ENCODE results near the gene CAMK2A.

Gene CAMK2A

DNA sequence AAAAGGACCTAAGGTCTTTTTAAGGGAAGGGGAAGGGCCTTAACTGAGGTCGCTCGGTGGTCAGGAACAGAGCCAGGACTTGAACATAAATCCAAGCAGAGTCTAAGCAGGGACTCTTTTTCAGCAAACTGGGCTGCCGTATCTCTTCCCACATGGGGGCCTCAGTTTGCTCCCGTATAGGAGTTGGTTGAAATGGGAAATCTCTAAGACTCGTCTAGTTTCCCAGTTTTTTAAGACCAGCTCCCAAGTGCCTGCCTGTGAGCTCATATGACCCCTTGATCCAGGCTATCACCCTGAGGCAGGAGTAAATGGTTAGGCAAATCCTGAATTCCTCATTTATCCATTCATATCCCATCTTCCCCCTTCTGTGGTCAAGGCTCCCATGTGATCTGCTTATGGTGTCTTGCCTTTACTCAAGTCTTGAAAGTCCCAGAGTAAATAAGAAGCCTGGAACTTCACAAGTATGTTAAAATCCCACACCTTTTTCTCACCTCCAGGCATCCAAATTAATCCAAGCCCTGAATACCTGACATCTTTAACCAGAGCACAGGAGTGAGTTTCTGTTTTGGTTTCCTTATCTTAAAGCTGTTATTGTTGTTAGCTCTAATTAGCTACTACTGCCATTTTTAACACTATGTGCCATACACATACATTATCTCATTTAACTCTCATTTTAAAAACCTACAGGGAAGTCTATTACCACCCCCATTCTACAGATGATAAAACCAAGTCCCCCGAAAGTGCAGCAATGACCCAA, 10.2 kb upstream of the CAMK2A start:
- peak; percentile 65 for DNase-seq

DNA sequence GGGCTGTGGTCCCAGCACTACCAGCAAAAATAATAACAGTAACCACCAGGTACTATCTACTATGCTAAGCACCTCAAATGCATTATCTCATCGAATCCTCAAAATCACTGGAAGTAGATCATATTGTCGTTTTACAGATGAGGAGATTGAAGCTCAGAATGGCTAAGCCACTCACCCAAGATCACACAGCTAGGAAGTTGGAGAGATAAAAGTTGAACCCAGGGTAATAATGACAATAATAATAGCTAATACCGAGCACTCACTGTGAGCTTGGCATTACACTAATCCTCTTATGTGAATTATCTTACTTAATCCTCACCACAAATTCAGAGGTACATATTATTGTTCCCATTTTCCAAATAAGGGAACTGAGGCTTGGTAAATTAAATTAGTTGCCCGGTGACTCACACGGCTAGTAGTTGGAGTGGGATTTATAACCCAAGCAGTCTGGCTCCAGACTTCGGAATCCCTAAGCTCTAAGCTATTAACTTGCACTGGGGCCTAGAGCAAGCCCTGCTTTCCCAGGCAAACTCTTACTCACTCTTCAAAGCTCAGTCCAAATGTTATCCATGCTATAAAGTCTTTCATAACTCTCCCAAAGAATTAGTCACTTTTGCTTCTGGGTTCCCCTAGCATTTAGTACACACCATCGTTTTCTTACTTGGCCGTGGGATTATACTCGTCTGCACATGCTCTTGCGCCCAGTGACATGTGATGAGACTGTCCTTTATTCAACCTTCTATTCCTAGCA, 9.3 kb upstream of the CAMK2A start:
- peak; percentile 98 for DNase-seq

DNA sequence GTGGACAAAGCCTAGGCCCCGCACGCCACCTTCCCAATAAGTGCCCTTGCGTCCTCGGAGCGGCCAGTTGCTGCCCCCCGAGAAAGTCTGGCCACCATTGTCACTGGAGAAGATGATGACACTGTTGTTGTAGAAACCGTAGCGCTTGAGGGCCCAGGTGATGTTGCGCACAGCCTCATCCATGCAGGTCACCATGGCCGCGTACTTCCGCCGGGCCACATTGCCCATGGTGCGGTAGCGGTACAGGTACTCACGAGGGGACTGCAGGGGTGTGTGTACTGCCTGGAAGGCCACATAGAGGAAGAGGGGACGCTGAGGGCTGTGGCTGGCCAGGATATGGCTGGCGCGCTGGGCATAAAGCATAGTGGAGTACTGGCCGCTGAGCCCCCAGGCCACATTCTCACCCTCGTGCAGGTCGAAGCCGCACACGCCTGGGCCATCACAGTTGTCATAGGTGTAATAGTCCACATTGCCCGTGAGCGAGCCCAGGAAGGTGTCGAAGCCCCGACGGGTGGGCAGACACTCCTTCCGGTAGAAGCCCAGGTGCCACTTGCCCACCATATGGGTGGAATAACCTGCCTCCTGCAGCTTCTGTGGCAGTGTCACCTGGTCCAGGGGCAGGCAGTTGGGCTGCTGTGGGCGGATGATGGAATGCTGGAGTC, 8.5 kb upstream of the CAMK2A start:
- DNase-seq: no peak

DNA sequence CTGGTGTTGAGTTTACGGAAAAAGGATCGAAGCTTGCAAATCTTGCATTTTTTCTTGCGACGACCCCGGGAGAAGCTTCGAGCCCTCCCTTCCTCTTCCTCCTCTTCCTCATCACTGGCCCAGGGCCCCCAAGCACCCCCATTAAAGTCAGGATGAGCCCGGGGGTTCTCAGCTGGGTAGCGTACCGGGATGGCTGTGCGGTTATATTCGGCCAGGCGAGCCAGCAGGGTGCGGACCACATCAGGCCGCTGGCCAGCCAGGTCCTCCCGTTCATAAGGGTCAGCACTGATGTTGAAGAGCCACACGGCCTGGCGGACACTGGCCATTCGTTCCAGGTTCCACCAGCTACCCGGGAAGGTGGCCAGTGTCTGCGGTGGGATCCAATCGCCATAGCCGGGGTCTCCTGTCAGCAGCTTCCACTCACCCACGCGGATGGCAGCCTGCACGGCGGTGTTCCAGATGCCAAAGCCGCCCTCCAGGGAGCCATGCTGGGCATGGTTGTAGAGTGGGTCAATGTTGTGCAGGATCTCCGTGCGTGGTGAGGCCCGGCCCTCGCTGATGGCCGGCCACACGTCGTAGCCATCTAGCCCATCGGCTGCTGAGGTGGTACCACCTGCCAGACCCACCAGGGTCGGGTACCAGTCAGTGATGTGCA, 7.8 kb upstream of the CAMK2A start:
- no peak for DNase-seq

DNA sequence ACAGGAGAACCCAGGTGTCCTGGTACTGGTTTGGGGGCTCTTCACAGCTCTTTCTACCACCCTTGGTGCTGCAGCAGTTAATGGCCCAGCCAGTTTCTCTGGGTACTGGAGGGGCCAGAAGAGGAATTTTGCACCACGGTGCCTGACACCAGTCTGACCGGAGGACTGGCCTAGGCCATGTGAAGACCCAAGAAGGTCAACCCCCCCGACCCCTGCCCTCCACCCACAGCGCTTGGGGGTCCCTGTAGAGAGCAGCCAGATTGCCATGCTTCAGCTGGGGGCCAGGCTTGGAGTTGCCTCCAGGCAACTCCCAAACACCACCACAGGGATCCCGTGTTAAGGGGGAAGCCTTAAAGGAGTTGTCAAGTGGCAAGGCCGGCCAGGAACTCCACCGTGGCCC, 6.9 kb upstream of the CAMK2A start:
- DNase-seq: no peak

DNA sequence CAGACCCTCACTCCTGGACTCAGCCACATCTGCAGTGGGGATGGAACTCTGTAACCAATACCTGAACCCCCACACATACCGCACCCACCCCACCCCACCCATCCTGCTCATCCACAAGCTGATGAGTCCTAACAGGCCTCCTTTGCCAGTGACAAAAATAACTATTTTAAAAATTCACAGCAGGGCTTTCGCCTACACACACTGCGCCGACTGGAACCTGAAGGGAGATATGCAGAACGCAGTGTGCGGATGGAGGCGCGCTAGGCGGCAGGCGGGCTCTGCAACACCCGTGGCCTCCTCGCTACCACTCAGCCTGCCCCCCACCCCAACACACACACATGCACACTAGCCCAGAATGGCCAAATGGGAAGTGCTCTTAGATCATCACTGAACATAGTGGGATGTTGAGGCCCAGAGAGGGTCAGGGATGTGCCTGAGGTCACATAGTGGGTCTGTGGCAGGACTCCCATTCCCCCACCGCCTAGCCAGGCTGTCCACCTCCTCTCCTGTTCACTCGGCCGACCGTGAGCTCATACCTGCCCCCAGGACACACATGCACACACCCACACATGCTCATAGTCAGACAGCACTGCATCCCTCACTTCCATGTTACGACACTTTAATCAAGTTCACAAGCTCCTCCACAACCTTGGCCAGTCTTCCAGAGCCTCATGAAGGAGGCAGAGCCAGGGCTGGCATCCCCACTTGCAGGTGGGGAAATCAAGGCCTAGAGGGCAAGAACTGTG, 6.3 kb upstream of the CAMK2A start:
- DNase-seq: no peak

DNA sequence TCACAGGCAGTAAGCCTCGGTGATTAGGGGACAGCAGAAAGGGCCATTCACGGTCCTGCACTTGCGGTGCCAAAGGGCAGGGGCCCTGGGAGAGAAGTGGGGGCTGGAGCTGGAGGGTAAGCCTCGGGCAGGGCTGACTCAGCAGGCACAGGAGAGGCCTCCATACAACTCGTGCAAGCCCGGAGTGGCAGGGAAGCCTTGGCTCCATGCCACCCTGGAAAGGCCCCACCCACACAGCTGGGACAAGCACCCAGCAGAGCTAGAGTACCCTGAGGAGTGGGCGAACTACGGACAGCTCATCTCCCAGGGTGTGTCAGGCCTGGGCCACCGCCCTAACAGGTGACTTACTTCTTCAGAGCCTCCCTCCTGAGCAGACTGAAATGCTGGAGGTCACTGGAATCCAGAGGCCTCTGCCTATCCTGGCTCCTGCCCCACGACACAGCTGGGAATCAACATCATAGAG, 5.6 kb upstream of the CAMK2A start:
- DNase-seq: peak; percentile 53

DNA sequence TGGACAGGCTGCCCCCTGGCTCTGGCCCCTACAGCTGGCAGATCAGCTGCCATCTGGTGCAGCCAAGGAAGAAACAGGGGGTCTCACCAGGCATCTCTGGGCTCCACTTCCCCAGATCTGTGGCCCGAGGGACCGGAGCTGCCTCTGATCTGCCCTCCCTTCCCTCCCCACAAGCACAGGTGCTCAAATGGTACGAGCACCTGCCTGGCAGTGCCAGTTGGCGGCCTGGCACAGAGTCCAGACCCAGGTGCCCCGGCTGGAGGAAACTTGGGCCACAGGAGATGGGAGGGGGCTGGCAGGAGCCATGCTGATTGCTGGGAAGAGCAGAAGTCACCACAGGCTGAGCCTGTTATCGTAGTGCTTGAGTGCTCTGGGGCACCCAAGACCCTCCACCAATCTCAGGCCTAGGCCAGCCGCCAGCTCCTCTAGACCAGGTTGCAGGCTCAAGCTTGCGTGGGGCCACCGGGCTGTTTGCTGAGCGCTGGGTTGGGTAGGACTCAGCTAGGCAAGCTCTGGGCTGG, 5.0 kb upstream of the CAMK2A start:
- no peak for DNase-seq

DNA sequence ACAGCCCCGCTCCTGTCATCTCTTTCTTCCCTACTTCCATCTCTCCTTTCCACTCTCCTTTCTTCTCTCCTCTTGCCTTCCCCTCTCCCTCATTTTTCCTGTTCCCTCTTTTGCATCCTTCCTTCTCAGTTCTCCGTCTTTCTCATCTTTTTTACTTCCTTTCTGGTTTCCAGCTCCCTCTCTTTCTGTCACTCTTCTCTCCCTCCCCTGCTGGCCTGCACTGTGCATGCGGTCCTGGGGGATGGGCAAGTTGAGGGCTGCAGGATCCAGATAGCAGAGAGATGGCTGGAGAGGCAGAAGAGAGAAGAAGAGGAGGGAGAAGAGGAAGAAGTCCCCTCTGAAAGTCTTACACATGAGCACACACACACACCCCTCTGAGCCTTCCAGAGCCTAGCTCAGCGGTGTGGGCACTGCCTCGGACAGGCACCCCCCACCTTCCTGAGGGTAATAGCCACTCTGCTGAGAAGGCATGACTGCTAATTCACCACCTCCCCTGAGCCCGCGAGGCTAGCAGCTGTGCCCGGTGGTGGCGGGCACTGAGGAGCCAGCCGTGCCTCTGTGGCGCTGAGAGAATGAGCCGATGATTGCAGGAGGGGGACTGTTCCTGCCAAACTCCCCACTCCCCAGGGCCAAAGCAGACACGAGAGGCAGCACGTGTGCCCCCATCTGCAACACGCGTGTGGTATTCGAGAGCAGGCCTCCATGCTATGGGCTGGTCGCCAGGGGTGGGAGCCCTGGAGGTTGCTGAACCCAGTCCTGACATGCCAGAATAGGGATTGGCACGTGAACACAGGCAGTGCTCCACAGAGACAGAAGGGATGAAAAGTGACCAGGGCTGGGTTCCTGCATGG, 3.7 kb upstream of the CAMK2A start:
- no peak for DNase-seq

DNA sequence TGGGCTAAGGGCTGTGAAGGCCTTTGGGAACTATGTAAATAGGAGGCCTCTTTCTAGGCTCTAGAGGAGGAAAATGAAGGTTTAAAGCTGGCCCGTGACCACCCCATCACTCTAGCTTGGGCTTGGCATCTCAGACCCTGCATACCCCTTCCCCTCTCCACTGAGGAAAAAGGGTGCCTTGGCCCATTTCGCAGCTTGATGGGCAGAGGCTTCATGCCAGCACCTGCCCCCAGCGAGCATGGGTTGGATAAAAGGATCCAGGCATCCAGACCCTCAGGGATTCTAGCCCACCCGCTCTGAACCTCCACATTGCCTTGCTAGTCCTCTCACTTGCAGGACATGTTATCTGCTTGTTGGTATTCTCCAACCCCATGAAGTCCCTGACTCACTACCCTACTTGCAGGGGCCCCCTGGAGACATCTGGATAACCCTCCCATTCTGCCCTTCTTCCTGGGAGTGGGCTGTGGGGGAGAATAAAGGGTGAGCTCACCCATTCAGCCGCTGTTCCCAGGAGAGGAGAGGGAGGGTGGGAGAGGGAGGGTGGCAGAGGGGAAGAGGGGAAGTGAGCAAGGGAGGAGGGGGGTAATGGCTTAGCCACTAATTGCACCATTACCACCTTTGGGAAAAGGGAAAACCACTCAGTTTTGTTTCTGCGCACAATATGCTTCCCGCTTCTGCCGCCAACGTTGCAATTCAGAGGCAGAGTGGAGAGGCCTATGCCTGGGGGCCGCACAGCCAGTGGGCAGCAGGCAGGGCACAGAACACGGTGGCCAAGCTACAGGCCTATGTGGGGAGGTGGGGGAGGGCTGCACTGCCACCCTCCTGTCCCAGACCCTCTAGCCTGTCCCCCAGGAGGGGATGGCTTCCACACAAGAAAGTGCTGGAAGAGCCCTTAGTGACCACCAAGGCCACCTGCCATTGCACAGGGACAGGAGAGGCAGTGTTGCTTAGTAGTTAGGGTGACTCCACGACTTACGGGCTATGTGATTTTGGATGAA, 2.1 kb upstream of the CAMK2A start:
- DNase-seq: peak; percentile 60

DNA sequence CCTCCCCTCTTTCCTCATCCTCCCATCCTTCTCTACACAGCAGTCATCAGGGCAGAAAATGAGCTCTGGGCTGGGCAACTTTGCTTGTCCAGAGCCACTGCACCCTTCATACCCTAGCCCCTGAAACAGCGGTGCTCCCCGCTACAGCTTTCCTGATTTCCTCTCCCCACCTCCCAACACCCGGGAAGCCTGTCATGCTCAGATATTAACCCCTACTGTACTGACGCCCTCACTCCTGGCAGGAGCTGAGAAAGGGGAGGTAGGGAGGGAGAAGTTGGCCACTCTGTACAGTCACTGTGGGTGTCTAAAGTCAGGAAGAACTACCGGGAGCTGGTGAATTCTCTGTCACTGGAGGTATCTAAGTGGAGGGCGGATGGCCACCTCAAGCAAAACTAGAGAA, 782 bp downstream of the CAMK2A start:
- no peak for DNase-seq

DNA sequence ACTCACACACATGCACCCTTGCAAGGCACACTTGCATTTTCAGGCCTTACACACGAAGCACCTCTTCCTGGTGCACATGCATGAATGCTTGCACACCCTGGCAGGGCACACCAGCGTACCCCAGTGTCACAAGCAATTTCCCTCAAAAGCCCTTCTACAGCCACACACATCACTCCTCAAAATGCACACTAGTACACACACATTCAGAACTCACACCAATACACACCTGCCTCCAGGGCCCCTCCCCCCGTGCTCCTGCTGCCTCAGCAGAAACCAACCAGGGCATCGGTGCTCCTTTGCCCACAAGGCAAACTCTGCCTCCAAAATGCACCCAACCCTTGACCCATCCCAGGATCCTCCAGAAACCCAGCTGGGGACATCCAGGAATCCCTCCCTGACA, 1.2 kb downstream of the CAMK2A start:
- DNase-seq: no peak

DNA sequence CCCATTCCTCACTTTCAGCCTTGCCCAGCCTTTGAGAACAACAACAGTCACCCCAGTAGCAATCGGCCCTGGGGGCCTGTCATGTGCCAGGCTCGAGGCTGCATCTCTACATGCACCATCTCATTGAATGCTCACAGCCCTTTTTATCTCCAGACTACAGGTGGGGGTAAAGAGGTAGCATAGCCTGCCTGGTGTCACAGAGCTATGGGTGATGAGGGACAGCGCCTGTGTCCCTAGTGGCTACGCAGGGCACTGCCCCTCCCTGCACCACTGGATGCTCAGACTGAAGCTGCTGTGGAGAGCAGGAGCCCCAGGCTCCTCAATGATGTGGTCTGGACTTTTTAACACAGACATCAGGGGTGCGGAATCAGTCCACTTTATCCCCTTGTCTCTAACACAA, 2.8 kb downstream of the CAMK2A start:
- DNase-seq: no peak

DNA sequence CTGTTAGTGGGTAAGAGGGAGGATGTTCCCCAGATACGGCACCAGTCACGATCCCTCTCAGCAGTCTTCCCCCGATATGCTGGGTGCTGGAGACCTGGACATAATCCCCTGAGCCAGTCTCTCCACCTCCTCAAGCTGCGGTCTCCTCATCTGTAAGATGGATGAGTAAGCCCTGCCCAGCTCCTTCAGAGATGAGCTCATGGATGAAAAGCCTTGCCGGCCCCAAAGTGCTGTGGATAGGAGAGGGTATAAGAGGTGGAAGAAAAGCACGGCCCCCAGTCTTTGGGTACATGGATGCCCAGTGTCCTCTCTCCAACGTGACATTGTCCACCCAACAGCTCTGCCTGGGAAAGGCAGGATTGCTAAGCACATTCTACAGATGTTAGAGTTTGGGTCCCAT, 4.5 kb downstream of the CAMK2A start:
- DNase-seq: peak; percentile 61

DNA sequence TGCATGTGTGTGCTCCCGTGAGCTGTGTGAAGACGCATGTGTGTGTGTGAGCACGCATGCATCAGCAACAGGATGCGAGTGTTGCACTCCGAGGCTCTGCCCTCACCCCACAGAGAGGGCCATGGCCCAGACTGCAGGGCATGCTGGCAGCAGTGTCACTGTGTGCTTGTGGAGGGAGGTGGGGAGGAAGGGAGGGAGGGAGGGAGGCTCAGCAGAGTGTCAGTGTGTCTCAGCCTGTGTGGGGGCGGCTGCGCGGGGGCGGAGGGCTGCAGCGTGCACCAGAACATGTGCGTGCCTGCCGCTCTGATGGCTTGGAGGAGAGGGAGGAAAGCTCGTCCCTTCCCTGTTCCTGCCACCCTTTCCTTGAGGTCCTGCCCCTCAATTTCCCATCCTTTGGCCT, 5.3 kb downstream of the CAMK2A start:
- DNase-seq: no peak

DNA sequence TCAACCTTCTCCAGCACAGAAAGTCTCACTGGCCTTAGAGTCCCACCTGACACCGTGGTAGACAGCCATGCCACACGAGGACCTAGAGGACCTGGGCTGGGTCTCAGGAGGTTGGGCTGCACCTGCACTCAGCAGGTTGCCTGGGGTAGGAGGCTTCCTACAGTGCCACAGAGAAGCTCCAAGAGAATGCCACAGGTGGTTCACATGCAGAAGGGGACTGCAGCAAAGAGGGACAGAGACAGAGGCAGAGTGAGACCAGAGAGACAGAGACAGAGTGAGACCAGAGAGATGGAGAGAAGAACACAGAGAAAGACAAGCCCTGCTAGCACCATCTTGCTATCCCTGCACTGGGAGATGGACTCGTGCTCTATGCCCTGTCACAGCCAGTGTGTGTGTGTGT, 5.7 kb downstream of the CAMK2A start:
- no peak for DNase-seq

DNA sequence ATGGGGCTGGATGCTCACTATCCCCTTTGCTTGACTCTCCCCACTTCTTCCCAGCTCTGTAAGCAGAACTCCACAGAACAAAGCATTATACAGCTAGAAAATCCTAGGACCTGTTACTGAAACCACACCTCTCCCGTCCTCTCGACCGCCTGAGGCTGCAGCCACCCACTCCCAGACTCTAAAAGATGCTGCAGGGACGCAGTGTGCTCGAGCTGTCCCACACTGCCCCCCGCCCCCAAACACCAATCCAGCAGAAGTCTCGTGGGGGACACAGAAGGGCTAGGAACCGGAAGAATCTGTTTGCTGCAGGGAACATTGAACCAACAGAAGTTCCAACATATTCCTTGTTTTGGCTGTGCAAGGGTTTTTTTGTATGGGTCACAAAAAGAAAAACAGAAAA, 7.6 kb downstream of the CAMK2A start:
- DNase-seq: no peak

DNA sequence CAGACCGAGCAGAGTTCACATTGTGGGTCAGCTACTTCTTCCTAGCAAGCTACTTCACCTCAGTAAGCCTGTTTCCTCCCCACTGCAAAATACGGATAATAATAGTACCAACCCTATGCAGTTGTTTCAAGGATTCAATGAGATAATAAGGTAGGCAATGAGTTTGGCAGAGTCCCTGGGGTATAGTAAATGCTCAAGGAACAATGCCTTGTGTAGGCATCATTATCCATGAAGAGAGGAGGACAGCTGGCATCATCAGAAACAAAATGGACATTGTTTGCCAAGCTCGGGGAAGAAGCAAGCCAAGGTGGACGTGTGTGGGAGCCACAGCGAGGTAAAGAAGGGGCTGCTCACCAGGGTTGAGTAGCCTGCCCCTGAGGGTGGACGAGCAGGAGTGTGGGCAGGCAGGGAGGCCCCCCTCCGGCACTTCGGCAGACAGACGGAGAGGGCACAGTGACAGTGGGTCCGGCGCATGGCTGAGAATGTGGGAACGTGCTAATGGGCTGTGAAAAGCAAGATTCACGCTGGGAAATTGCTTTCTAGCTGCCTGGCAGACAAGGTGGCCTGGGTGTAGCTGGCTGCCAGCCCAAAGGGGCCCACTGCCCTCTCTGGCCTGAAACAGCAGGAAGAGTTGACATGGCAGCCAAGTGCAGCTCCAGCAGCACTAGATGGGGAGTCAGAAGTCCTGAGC, 10.1 kb downstream of the CAMK2A start:
- no peak for DNase-seq

DNA sequence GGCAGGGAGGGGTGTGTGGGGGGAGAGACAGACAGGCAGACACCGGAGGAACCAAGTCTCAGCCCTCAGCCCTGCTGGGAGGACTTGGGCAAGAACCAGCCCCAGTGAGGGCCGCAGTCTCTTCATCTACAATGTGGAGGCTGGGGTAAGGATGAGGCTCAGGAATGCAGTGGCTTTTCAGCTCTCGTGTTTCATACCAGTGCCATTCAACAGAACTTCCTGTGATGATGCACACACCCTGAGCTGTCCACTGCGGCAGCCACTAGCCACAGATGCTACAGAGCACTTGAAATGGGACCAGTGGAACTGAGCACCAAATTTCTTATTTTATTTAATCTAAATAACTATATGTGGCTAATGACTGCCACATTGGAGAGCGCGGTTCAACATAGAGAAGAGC, 10.7 kb downstream of the CAMK2A start:
- peak; percentile 91 for DNase-seq

Data from fibroblast of skin of right biceps (primary cell).